ENCODE measurements around the gene DRC7. TPM values are rescaled to one million over a fixed set of nuclear protein-coding genes. Genes with fewer than 3 reads are reported as not detected.

Gene DRC7
- total RNA-seq, 2 donors from 2014 or later: not detected

GRCh38 chr16:57770361-57770760 is 75.8 kb downstream of the DRC7 start:
- Histone ChIP-seq H3K27ac (no peak overlapping the region), H3K27me3 (replicated peaks; ENCODE audit: insufficient read depth) (no peaks in the 10 kb centered on the region), H3K9me3 (no peaks in the 10 kb centered on the region), H3K4me3 (no peak overlapping the region), H3K4me1 (ENCODE audit: control insufficient read depth in 1 of 2, low read depth in 2 of 2) (no peaks in the 10 kb centered on the region), H3K36me3 (peaks cover 36% of the 10 kb centered on the region)
- ATAC-seq (ENCODE audit: insufficient number of reproducible peaks, low FRiP score, low read depth) (no peak), DNase-seq (ENCODE audit: low spot score) (no peak)
- TF ChIP-seq CTCF (IDR thresholded peaks at IDR 0.05): no peak

- H3K9me3 ChIP-seq: no peaks in the 10 kb centered on the region
- H3K36me3 ChIP-seq: peaks cover 36% of the 10 kb centered on the region
- TF ChIP-seq CTCF (IDR thresholded peaks at IDR 0.05): no peak
- no peaks in the 10 kb centered on the region for H3K4me1 ChIP-seq (ENCODE audit: control insufficient read depth in 1 of 2, low read depth in 2 of 2)
- no peak overlapping the region for H3K27ac ChIP-seq
- H3K27me3 ChIP-seq (replicated peaks; ENCODE audit: insufficient read depth): no peaks in the 10 kb centered on the region
- ATAC-seq (ENCODE audit: insufficient number of reproducible peaks, low FRiP score, low read depth) (no peak), DNase-seq (ENCODE audit: low spot score) (no peak)
- no peak overlapping the region for H3K4me3 ChIP-seq
These were observed 76.7 kb downstream of the DRC7 start for GRCh38 chr16:57771141-57771785.

GRCh38 chr16:57773019-57773418 is 78.4 kb downstream of the DRC7 start:
- no peak for TF ChIP-seq CTCF (IDR thresholded peaks at IDR 0.05)
- Histone ChIP-seq H3K9me3 (no peaks in the 10 kb centered on the region), H3K36me3 (peaks cover 33% of the 10 kb centered on the region), H3K27ac (no peak overlapping the region), H3K4me3 (no peak overlapping the region), H3K4me1 (ENCODE audit: control insufficient read depth in 1 of 2, low read depth in 2 of 2) (no peaks in the 10 kb centered on the region), H3K27me3 (replicated peaks; ENCODE audit: insufficient read depth) (no peaks in the 10 kb centered on the region)
- DNase-seq (ENCODE audit: low spot score) (no peak), ATAC-seq (ENCODE audit: insufficient number of reproducible peaks, low FRiP score, low read depth) (no peak)

- Histone ChIP-seq H3K4me1 (ENCODE audit: control insufficient read depth in 1 of 2, low read depth in 2 of 2) (no peaks in the 10 kb centered on the region), H3K9me3 (no peaks in the 10 kb centered on the region), H3K27ac (no peak overlapping the region), H3K4me3 (no peak overlapping the region), H3K27me3 (replicated peaks; ENCODE audit: insufficient read depth) (no peaks in the 10 kb centered on the region), H3K36me3 (peaks cover 31% of the 10 kb centered on the region)
- ATAC-seq (ENCODE audit: insufficient number of reproducible peaks, low FRiP score, low read depth): no peak
- no peak for DNase-seq (ENCODE audit: low spot score)
- no peak for TF ChIP-seq CTCF (IDR thresholded peaks at IDR 0.05)
These were observed 79.2 kb downstream of the DRC7 start for GRCh38 chr16:57773655-57774295.

GRCh38 chr16:57774705-57775285 is 80.2 kb downstream of the DRC7 start:
- H3K36me3 ChIP-seq: peaks cover 25% of the 10 kb centered on the region
- no peak for TF ChIP-seq CTCF (IDR thresholded peaks at IDR 0.05)
- DNase-seq (ENCODE audit: low spot score): no peak
- no peak overlapping the region for H3K4me3 ChIP-seq
- H3K4me1 ChIP-seq (ENCODE audit: control insufficient read depth in 1 of 2, low read depth in 2 of 2): no peaks in the 10 kb centered on the region
- no peaks in the 10 kb centered on the region for H3K27me3 ChIP-seq (replicated peaks; ENCODE audit: insufficient read depth)
- H3K27ac ChIP-seq: no peak overlapping the region
- H3K9me3 ChIP-seq: no peaks in the 10 kb centered on the region
- ATAC-seq (ENCODE audit: insufficient number of reproducible peaks, low FRiP score, low read depth): no peak
